Fibroblast of the aortic adventitia (primary cell): ENCODE results near the gene CRYGS. TPM values are rescaled to one million over a fixed set of nuclear protein-coding genes. Genes with fewer than 3 reads are reported as not detected.
"Not testable (repeated sequence)": the region's sequence is repeated elsewhere in the genome, so short reads cannot be mapped to it uniquely, and the experiment has no call there.

ENCODE experiments used
- DNase-seq: peaks from one replicate; pipeline ENCODE4 v3.0.0-alpha.2; 2010; ENCODE audit warnings: low read depth
- H3K4me3 ChIP-seq: 2 replicates; pipeline ENCODE4 v1.5.1; 2011; ENCODE audit warnings: low read depth, mild to moderate bottlenecking, control low read depth, low read length, moderate library complexity
- total RNA-seq: library from RNA; depleted of rRNA; stranded (reverse); fragments of >200 nt; gene quantifications from 2 replicates; pipeline ENCODE4 v1.2.3, GENCODE V29; 2012; ENCODE audit warnings: low replicate concordance
- TF ChIP-seq, protein P1 (sequence below): IDR thresholded peaks from 2 replicates; pipeline ENCODE4 v1.5.1; 2011; ENCODE audit warnings: mild to moderate bottlenecking, low read length, control low read depth, inconsistent platforms; ENCODE audit not compliant: insufficient read depth

CRYGS gene
- total RNA-seq, 1 donor: 1.3 TPM

- peak overlapping the region; percentile 98 for H3K4me3 ChIP-seq
- no peak for DNase-seq
- TF ChIP-seq, protein P1, sequence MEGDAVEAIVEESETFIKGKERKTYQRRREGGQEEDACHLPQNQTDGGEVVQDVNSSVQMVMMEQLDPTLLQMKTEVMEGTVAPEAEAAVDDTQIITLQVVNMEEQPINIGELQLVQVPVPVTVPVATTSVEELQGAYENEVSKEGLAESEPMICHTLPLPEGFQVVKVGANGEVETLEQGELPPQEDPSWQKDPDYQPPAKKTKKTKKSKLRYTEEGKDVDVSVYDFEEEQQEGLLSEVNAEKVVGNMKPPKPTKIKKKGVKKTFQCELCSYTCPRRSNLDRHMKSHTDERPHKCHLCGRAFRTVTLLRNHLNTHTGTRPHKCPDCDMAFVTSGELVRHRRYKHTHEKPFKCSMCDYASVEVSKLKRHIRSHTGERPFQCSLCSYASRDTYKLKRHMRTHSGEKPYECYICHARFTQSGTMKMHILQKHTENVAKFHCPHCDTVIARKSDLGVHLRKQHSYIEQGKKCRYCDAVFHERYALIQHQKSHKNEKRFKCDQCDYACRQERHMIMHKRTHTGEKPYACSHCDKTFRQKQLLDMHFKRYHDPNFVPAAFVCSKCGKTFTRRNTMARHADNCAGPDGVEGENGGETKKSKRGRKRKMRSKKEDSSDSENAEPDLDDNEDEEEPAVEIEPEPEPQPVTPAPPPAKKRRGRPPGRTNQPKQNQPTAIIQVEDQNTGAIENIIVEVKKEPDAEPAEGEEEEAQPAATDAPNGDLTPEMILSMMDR: no peak
These were observed 26.9 kb upstream of the CRYGS start for GRCh38 chr3:186570941-186571643.

DNA sequence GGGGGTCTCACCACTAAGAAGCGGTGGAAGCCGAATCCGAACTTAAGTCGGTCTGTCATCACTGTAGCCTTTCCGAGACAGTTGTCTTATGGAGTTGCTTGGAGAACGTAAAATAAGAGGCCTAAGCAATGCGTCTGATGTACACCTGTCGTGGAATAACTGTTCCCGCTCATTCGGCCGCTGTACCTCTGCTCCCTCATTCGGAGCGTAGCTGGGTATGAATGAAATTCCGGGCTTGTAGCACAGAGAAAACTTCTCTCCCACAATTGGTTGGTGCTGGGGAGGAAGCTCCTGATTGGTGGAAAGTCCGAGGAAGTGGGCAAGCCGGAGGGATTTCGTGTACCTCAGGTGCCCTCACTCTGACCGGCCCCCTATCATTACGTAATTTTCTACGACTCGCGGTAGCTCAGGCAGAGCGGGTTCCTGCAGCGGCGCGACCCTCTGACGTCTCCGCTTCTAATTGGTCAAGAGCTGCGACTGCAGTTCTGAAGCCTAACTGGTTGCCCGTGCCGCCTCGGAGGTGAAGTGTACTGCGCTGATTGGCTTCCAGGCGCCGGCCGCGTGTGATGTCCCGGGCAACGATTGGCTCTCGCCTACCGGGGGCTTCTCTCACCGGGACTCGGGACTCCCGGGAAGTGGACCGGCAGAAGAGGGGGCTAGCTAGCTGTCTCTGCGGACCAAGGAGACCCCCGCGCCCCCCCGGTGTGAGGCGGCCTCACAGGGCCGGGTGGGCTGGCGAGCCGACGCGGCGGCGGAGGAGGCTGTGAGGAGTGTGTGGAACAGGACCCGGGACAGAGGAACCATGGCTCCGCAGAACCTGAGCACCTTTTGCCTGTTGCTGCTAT lies 26.1 kb upstream of the CRYGS start, which contains the start of gene DNAJB11:
TSS of gene DNAJB11 (plus strand) at position 625 of the 845 bp plus-strand sequence. CDS start at position 803, 178 bp downstream.
- H3K4me3 ChIP-seq: peak within 1 kb of the TSS; percentile 98
- DNase-seq: peak; percentile 100
- TF ChIP-seq, protein P1: no peak

DNA sequence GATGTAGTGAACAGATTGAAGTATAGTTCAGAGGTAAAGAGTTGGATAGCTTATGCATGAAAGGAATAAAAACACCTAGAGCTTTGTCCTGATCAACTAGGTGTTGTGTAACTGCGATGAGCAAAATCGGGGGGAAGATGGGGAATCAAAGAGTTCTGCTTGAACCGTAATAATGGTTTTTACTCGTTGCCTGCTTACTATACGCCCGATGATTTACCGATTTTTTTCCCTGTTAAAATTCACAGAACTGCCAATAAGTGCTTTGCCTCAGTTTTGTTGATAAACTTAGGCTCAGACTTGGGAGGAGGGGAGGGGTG lies 25.6 kb upstream of the CRYGS start:
- TF ChIP-seq, protein P1: no peak
- H3K4me3 ChIP-seq: peak overlapping the region; percentile 79
- no peak for DNase-seq

- H3K4me3 ChIP-seq: peak overlapping the region; percentile 79
- not testable (repeated sequence) for DNase-seq
These were observed 25.2 kb upstream of the CRYGS start for GRCh38 chr3:186569361-186569760.

DNA sequence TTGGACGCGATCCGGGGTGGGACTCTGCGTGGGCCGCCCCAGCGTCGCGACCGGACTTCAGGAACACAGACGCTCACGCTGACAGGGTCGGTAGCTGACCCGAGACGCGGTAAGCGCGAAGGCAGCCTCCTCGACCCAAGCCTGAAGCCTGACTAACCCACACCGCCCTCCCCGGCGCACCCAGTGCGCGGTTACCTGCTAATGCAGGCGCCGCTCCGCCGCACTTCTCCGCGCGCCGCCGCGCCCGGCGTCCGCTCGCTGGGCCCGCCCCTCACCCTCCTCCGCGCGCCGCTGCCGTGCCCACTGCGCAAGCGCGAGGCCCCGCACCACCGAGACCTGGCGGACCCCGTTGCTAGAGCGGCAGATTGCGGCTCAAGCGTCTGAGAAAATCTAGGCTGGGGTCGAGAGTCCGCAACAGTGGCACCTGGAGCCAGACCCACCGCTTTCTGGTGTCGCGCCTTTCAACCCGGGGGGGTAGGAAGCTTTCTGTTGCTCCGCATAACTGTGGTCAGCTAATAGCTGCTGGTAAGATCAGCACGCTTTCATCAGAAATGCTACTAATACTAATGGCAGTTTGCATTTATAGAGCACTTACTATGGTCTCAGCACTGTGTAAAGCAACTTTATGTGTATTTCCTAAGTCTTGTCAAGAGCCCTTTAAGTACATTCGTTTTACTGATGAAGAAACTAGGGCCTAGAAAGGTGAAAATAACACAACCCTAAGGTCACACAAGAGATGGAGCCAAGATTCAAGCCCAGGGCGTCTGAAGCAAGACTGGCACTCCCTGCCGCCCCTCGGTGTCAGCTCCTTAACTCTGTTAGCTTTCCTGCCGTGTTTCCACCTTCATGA lies 23.1 kb upstream of the CRYGS start, which contains the start of gene TBCCD1:
TSS of gene TBCCD1 (minus strand) at position 268 of the 850 bp plus-strand sequence. CDS start 3,010 bp downstream, outside the sequence.
- TF ChIP-seq, protein P1: no peak
- peak; percentile 86 for DNase-seq
- peak within 1 kb of the TSS; percentile 93 for H3K4me3 ChIP-seq

DNA sequence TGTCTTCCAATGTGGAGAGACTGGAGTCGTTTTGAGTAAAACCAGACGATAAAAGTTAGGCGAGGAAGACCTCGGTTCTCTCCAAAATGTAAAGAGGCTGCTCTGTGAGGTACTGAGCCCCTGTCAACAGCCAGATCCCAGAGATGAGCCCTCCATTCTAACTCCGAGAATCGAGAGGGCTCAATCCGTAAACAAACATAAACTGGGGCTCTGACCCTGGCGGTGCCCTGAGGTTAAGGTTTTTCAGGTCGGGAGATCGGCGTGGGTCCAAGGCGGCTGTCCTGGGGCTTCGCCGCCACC lies 22.5 kb upstream of the CRYGS start:
- H3K4me3 ChIP-seq: peak overlapping the region; percentile 93
- peak; percentile 12 for DNase-seq
- TF ChIP-seq, protein P1: no peak
